Measurements from ENCODE around the gene RHBG.

RHBG gene

DNA sequence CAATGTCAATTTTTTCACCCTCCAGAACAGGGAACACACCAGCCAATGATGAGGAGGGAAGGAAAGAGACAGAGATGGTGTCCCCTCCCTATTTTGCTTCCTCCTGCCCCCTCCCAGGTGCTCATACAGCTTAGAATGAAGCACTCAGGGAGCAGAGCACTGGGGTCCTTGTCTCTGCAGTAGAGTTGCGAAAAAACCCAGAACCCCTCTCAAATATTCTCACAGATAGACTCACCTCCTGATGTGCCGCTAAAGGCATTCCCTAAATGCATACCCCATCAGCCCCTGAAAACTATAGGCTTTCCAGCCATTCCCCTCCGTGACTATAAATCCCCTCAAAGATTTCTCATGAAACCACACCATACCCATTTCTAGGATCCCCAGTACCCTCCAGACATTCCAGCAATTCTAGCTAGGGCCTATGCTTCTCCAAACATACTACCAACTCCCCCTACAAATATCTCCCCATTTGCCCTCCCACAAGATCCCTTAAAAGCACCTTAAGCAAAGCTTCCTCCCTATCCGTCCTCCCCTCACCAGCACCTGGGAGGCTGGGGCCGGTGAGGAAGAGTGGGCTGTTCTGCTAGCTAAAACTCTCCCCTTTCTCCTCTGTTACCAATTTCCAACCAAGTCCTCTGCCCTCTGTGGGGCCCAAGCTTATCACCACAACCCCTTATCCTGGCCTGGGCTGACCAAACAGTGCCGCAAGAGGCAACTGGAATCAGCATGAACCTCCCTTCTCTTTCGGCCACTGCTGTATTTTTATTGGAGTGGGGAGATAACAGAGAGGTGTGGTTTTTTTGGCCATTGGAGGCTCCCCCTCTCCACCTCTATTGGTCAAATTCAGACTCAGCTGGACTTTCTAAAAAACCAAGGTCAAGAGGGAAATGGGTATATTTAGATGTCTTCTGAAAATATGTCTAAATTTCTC is 54.7 kb downstream of the RHBG start:
- peak in 1 of 56 donors; percentile 10 for DNase-seq

- DNase-seq, result no peak
Measured at GRCh38 chr1:156424806-156425432, 55.9 kb downstream of the RHBG start.

DNA sequence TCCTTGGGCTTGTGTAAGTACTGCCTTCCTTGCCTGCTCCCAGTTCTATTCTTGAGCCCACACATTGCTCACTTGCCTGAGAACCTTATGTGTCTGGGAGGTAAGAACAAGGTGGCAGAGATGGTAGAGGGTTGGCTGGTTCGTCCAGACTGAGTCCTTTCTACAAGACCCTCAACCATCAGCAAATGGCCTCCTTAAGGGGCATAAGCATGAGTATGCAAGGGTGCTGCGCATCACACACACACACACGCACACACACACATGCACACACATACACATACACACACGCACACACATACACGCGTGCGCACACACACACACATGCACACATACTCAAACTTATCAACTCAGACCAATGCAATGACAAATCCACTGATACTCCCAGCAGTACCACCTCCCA is 56.9 kb downstream of the RHBG start:
- no peak for DNase-seq

DNA sequence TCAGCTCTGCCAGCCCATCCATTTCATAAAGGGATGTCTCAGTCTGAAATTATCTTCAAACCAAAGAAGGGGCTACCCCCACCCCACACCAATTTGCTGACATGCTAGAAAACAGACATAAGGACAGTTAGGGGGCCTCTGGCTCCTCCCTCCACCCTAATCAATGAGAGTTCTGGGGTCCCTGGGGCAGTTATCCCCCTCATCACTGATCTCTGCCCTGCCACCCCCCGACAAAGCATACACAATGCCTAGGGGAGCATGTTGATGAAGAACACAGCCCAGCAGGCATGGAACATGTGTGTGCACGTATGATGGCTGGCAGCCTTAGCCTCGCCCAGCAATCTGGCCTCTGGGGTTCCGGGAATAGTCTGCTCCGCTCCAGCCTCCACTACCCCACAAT is 58.9 kb downstream of the RHBG start:
- no peak for DNase-seq

GRCh38 chr1:156428746-156429288 is 59.8 kb downstream of the RHBG start:
- peak in 1 of 56 donors; percentile 30 for DNase-seq

- DNase-seq, result peak in 19 of 56 donors; percentile 20 to 69 (median 48)
Measured at GRCh38 chr1:156429313-156430060, 60.5 kb downstream of the RHBG start.

DNA sequence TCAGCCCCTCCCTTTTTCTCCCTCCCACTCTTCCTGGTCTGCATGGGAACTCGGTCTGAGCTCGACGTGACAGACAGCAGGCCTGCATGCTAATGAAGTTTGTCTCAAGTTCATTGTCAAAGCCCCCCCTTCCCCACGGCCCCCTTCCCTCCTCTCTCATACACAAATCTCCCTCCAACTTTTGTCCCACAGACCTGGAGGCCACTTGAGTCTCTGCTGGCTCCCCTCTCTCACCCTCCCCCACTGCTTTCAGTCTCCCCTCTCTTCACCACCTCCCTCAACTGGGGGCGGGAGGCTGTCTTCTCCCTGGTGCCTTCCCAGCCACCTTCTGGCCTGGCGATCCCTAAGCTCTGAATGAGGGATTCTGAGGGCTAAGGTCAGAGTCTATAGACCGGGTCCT is 61.3 kb downstream of the RHBG start:
- peak in 26 of 56 donors; percentile 32 to 83 (median 60) for DNase-seq

DNA sequence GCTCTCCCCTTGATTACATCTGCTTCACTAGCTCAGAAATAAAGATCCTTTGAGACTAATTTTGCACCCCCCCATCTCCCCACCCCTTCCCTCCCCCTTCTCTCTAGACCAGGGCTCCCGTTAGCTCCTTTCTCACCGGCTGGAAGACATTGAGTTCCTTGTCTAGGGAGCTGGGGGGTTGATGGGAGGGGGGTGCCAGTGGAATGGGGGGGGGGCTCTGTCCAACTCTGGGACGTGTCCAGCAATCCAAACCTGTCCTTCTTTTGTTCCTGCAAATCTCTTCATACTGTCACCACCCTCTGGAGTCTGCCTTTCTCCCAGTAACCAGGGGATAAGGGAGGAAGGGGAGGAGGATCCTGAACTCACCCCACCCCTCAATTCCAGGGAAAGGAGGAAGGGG is 61.9 kb downstream of the RHBG start:
- peak in 13 of 56 donors; percentile 27 to 78 (median 55) for DNase-seq

GRCh38 chr1:156431366-156431765 is 62.4 kb downstream of the RHBG start:
- peak in 1 of 56 donors; percentile 12 for DNase-seq

DNA sequence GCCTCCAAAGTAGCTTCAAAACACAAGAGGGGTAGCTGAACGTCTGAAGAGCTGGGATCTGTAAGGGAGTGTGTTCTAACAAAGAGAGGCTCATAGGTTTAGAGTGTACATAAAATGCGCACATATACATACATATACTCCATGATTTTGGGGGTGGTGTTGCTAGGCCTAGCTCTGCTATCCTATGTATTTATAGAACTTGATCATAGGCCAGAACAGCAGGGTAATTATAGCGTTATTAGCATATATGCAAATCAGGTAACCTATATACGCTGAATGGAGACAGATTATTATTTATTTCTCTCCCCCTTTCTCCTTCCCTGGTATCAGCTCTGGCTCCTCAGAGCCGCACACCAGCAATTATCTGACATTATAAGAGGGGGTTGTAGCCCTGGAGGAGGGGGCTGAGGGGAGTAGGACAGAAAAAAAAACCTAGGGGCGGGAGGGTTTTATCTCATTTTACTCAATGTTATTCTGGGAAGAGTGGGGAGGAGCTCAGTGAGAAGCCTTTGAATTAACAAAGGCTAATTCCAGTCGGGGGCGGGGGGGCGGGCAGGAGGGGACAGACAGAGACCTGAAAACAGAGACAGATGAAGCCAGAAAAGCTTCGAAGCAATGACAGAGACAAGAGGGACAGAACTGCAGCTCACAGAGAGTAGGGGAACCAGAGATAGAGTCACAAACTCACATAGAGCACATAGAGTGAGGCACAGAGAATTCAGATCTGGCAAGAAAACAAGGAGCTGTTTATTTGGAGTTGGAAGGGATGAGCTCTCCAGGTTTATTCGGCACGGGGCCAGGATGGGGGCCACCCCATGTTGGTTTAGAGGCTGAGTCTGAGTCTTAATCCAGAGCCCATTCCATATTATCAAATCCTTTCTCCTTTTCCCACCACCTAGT is 63.0 kb downstream of the RHBG start:
- DNase-seq, result peak in 2 of 56 donors; percentile 23 to 30

- DNase-seq, result no peak
Measured at GRCh38 chr1:156432669-156433018, 63.6 kb downstream of the RHBG start.

DNA sequence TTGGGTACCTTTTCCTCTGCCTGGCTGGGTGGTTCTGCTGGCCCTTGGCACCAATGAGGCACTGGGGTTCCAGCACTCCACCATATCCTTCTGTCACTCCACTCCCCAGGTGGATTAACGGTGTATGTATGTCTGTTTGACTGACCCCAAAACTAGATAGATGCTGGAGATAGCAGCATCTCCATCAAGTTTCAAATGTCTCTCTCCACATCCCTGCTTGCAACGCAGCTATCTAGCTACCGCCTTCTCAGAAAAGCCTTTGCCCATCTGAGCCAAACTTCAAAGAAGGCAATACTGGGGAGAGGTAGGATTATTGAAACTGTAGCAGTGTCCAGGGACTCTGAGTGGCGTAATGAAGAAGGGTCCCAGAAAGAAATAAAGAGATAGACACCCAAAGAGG is 64.0 kb downstream of the RHBG start:
- DNase-seq, result no peak

DNA sequence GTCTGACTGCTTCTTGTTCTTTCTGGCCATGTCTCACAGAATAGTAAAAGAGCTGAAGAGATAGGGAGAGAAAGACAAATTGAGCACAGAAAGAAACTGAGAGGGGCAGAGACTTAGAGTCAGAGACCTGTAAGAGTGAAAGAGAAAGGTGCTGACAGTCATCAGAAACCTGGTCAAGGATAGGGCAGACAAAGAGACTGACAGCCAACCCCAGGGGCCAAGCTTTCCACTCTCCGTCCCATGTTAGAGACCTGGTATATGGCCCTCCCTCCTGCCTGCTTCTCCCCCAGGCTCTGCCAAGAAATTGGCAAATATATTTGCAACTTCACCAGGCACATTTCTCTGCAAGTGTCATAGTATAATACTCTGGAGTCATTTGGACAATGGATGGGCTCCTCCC is 64.6 kb downstream of the RHBG start:
- no peak for DNase-seq
